Mesenteric fat pad (tissue), 1 donor: Measurements from ENCODE around the gene ATP13A3. TPM values are rescaled to one million over a fixed set of nuclear protein-coding genes. Genes with fewer than 3 reads are reported as not detected.

Experiments
- DNase-seq: peaks from one replicate; pipeline ENCODE4 v3.0.0-alpha.2; 2020; ENCODE audit warnings: low spot score
- total RNA-seq: library from RNA; stranded (reverse); fragmentation: NEBNext Ultra II Directional; extraction: Animal tissue kit (Norgen Biotek cat#: 25700); gene quantifications from one replicate; pipeline ENCODE4 v1.2.1, GENCODE V29; 2021
- donor health status: DM: yes; HTN: yes; CAD: no.

ATP13A3 gene
- total RNA-seq, 1 donor from 2014 or later: 204 TPM

DNA sequence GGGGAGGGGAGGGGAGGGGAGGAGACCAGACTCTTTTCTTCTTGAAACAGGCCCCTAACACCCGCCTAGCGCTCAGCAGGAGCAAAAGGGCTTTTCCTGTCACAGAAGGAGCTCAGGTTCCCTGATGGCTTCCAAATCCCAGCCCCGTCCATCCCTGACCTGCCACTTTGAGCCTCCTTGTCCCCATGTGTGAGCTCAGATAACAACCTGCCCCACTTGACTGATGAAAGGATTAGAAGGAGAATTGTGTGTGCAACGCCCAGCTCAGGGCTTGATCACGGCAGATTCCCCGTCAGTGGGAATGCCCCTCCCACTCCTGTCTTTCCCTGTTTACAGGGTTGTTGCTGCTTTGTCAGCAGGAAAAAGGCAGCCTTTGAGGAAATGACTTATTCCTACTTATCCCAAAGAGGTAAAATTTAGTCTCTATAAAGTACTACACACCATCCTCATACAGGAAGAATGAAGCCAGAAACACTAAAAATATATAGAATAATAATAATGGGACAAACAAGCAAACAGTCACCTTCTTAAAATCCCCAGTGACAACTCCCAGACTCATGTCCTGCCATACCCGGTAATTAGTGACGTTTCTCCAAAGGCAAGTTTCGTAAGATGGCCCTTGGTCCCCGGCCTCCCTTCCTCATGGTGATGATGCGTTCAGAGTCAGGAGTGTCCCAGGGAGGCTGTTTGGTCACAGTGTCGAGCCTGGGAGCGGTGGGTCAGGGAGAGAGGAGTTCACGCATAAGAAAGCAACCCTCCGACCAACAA, 111.1 kb downstream of the ATP13A3 start:
- DNase-seq: no peak

DNA sequence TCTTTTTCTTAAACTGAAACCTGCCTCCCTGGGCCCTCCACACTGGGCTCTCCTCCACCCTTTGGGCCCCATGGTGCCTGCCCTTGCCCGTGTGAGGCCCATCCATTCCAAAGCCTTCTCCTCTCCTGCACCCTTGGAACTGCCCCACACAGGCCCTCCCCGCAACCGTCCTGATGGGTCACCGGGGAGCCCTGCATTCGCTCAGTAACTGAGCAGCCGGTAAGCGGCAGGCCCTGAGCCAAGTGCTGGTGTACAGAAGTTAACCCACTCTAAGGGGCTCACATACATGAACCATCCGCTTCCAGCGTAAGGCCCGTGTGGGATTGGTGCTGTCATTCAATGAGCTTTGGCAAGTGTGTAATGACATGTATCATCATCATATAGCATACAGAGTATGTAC, 111.9 kb downstream of the ATP13A3 start:
- DNase-seq: no peak

- DNase-seq: no peak
Measured at GRCh38 chr3:194373899-194374298, 112.9 kb downstream of the ATP13A3 start.

GRCh38 chr3:194373028-194373427, 113.8 kb downstream of the ATP13A3 start:
- DNase-seq: no peak

DNA sequence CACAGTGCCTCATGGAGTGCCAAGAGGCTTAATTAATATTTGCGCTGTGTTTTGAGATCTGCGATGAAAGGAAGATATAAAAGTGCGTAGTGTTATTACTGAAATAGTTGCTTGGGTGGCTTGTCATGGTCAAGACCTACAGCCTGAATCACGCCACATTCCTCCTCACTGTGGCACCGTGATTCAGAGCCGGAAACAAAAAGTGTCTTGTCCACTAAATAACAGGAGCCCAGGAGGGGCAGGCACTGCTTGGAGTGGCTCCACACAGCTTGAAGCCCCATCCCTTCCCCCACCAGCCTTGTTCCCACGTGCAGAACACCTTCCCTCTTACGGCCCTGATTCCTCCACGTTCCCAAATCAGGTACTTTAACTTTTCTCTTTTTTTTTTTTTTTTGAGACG, 116.0 kb downstream of the ATP13A3 start:
- DNase-seq: no peak

GRCh38 chr3:194369522-194370279, 117.1 kb downstream of the ATP13A3 start, which contains the start of gene LRRC15:
TSS of gene LRRC15 (minus strand) at chr3:194369743. CDS start at chr3:194361043, 8,700 bp downstream.
- no peak for DNase-seq

- no peak for DNase-seq
Measured at GRCh38 chr3:194368918-194369317, 117.9 kb downstream of the ATP13A3 start.

DNA sequence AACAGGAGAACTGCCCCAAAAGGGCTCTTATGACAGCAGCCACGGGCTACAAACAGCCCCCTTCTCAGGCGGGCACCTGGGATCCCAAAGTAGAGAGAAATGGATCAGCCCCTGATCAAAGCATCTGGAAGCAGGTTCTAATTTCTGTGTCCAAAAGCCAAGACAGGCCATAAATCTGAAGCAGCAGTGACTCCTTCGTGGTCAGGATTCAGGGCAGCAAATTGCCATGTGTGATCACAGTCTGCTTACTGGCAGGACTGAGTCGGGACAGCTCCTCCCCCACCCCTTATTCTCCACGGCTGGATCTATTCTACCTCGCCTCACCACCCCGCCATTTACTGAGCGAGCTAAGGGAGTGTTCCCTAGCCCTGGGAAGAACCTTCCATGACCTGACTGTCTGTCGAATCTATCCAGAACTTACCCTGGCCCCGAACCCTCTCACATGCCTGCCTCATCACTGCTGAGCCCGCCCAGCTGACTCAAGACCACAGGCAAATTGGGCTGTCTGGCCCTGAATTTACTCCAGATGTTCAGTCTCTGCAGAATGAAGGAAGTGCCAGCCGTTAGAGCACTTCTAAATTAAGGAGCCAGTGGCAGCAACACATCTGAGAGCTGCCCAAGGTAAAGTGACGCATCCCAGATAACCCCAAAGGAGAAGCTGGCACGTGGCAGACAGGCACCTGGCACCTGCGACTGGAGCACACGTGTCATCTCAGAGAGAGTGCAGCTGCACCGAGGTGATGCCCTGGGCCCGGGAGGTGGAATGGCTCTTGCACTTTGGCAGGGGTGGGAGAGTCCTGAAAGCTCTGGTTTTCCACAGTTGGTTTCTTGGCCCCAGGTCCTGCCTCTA, 118.6 kb downstream of the ATP13A3 start:
- no peak for DNase-seq

- DNase-seq: no peak
Measured at GRCh38 chr3:194365978-194366490, 120.8 kb downstream of the ATP13A3 start.

DNA sequence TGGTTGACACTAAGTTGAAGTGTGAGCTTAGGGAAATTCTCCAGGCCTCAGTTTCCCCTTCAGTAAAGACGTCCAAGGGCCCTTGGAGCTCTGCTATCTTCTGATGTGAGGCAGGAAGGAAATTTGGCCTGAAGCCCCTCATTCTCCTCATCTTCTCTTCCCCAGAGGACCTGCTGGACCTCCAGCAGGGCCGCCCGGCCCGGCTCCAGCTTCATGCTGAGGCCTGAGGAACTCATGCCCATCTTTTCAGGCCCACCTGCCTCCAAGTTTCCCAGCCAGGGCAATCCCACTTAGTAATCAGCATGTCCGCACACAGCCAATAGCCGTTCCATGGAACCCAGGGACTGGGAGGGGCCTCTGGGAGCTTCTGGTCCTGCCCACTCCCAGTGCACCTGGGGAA, 121.3 kb downstream of the ATP13A3 start:
- no peak for DNase-seq

DNA sequence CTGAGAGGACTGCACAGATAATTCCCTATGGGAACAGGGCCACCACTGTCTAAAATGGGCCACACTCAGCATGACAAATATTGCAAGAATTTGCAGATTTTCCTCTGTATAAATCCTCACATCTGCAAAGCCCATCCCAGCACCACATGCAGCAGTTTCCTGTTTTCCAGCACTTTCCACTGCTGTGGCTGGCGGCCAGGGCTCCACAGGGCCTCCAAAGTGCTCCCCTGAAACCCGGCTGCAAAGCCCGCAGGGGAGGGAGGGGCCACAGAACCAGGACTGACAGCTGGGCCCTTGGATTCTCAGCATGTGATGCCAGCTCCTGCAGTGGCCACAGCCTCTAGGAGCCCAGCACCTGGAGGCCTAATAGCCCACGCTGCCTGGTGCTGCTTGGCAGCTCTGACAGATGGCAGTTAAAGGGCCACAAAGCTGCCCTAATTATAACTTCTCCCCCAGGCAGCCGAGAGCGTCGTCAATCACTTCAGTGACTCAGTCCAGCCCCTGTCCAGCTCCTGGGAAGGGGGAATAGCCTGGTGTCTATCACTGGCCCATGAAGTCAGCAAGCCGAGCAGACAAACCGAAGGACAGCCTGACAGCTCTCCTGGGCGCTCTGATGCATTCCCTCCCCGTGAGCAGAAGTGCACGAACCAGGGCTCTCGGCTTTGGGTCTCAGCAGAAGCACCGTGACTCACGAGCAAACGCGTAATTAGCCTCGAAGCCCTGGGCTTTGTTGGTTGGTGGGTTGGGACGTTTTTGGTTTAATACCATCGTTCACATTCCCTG, 122.0 kb downstream of the ATP13A3 start:
- no peak for DNase-seq

- DNase-seq: no peak
Measured at GRCh38 chr3:194364314-194364651, 122.5 kb downstream of the ATP13A3 start.

DNA sequence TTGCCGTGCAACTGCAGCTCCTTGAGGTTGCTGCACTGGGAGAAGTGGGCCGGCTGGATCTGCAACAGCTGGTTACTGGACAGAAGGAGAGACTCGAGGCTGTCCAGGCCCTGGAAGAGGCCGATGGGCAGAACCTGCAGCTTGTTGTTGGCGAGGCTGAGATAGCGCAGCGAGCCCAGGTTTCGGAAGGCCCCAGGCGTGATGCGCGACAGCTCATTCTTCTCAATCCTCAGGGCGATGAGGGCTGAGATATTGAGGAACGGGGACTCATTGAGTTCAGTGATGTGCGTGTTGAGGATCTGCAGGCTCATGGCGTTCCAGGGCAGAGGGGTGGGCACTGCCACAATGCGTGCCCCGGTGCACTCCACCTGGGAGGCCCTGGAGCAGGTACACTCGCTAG, 126.2 kb downstream of the ATP13A3 start:
- DNase-seq: no peak

DNA sequence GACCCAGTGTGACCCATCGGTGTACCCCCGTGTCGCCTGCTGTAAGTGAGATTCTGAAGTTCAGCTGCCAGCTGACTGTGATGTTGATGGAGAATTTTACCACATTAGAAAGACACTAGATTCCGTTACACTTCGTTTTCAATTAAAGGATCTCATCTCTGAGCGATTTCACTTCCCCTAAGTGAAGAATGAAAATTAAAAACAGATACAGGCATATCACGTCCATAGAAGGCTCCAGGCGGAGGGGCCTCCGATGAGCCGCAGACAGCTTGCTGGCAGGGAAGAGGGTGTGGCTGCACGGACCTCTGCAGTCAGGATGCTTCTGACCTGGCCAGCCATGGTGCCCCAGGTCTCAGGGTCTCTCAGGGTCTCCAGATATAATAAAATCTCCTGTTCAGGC, 129.1 kb downstream of the ATP13A3 start:
- no peak for DNase-seq

DNA sequence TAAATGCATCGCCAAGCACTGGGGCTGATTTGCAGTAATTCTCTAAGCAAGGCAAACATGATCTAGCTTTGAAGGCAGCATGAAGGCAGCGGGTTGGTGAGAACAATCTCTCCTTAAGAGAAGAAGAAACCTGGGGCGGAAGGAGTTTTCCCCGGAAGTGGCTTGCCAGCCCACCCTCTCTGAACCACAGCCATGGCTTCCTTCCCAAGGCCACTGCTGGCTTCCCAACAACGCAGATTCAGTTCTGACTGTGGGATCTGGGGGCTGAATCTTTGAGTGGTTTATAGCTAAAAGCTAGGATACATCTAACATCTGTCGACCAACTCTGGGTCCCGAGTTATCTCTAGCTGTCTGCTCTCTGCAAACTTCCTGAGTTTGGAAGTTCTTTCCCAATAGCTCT, 131.4 kb downstream of the ATP13A3 start:
- no peak for DNase-seq

GRCh38 chr3:194354315-194354714, 132.5 kb downstream of the ATP13A3 start:
- DNase-seq: no peak
